Liver (tissue), 3 donors: ENCODE measurements around the gene RNF31.

Experiments used
- EGR1 ChIP-seq, 2 donors: IDR thresholded peaks; 2 replicates each; pipeline ENCODE4 v1.6.1; 2016 to 2018; ENCODE audit warnings: antibody characterized with exemption in 2 of 2, low read depth in 2 of 2
- GABPA ChIP-seq, 2 donors: IDR thresholded peaks in 1 of 2; conservative IDR thresholded peaks in 1 of 2; 2 replicates each; pipeline ENCODE4 v1.6.1; 2016; ENCODE audit warnings: antibody characterized with exemption in 2 of 2, mild to moderate bottlenecking in 1 of 2, moderate library complexity in 1 of 2
- JUND ChIP-seq, 2 donors: IDR thresholded peaks; 2 replicates each; pipeline ENCODE4 v1.6.1; 2016; ENCODE audit warnings: antibody characterized with exemption in 2 of 2
- NR2F2 ChIP-seq: IDR thresholded peaks from 2 replicates; pipeline ENCODE4 v1.6.1; 2016; ENCODE audit warnings: antibody characterized with exemption
- RAD21 ChIP-seq, 2 donors: IDR thresholded peaks; 2 replicates each; pipeline ENCODE4 v1.6.1; 2016; ENCODE audit warnings: antibody characterized with exemption in 2 of 2, mild to moderate bottlenecking in 2 of 2
- RXRA ChIP-seq, 2 donors: IDR thresholded peaks; 2 replicates each; pipeline ENCODE4 v1.6.1; 2017 to 2018; ENCODE audit warnings: antibody characterized with exemption in 2 of 2, mild to moderate bottlenecking in 1 of 2
- SP1 ChIP-seq: IDR thresholded peaks from 2 replicates; pipeline ENCODE4 v1.6.1; 2018; ENCODE audit warnings: antibody characterized with exemption, mild to moderate bottlenecking
- TAF1 ChIP-seq: conservative IDR thresholded peaks from 2 replicates; pipeline ENCODE4 v1.6.1; 2016; ENCODE audit warnings: antibody characterized with exemption, mild to moderate bottlenecking
- YY1 ChIP-seq: IDR thresholded peaks from 2 replicates; pipeline ENCODE4 v1.6.1; 2016; ENCODE audit warnings: antibody characterized with exemption, mild to moderate bottlenecking
- TF ChIP-seq, protein P1 (sequence below): fragments of 150-350 bp; IDR thresholded peaks from 2 replicates; pipeline ENCODE4 v1.5.1; 2017; ENCODE audit warnings: improper control_type of control experiment, low read depth, low read length; ENCODE audit not compliant: missing input control
- TF ChIP-seq, protein P2 (sequence below): IDR thresholded peaks from 2 replicates; pipeline ENCODE4 v1.6.1; 2016; ENCODE audit warnings: antibody characterized with exemption
- TF ChIP-seq, protein P3 (sequence below): IDR thresholded peaks from 2 replicates; pipeline ENCODE4 v1.6.1; 2016; ENCODE audit warnings: antibody characterized with exemption
- TF ChIP-seq, protein P4 (sequence below): IDR thresholded peaks from 2 replicates; pipeline ENCODE4 v1.6.1; 2016; ENCODE audit warnings: antibody characterized with exemption, mild to moderate bottlenecking
- TF ChIP-seq, protein P5 (sequence below): IDR thresholded peaks from 2 replicates; pipeline ENCODE4 v1.6.1; 2016; ENCODE audit warnings: antibody characterized with exemption
- donor health status: healthy.
- donor health status: healthy.

DNA sequence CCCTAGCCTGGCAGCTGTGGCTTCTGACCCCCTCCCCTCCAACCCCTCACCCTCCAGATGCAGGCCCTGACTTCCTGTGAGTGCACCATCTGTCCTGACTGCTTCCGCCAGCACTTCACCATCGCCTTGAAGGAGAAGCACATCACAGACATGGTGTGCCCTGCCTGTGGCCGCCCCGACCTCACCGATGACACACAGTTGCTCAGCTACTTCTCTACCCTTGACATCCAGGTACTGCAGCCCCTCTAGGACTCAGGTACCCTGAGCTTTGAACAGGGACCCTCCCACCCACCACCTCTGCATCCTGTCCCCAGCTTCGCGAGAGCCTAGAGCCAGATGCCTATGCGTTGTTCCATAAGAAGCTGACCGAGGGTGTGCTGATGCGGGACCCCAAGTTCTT is 7.8 kb downstream of the RNF31 start:
- TF ChIP-seq, protein P1, sequence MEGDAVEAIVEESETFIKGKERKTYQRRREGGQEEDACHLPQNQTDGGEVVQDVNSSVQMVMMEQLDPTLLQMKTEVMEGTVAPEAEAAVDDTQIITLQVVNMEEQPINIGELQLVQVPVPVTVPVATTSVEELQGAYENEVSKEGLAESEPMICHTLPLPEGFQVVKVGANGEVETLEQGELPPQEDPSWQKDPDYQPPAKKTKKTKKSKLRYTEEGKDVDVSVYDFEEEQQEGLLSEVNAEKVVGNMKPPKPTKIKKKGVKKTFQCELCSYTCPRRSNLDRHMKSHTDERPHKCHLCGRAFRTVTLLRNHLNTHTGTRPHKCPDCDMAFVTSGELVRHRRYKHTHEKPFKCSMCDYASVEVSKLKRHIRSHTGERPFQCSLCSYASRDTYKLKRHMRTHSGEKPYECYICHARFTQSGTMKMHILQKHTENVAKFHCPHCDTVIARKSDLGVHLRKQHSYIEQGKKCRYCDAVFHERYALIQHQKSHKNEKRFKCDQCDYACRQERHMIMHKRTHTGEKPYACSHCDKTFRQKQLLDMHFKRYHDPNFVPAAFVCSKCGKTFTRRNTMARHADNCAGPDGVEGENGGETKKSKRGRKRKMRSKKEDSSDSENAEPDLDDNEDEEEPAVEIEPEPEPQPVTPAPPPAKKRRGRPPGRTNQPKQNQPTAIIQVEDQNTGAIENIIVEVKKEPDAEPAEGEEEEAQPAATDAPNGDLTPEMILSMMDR, result no peak
- TF ChIP-seq, protein P2, sequence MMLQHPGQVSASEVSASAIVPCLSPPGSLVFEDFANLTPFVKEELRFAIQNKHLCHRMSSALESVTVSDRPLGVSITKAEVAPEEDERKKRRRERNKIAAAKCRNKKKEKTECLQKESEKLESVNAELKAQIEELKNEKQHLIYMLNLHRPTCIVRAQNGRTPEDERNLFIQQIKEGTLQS, result no peak
- TF ChIP-seq GABPA (IDR thresholded peaks at IDR 0.05 in 1 of 2, conservative IDR thresholded peaks at IDR 0.05 in 1 of 2), result no peak
- no peak for TF ChIP-seq EGR1 (IDR thresholded peaks at IDR 0.05; ENCODE audit: low read depth in 2 of 2)
- TF ChIP-seq, protein P3, sequence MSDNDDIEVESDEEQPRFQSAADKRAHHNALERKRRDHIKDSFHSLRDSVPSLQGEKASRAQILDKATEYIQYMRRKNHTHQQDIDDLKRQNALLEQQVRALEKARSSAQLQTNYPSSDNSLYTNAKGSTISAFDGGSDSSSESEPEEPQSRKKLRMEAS, result no peak
- no peak for TF ChIP-seq SP1
- TF ChIP-seq TAF1, result no peak
- TF ChIP-seq RAD21 (IDR thresholded peaks at IDR 0.05), result no peak
- no peak for TF ChIP-seq JUND (IDR thresholded peaks at IDR 0.05)
- no peak for TF ChIP-seq YY1
- TF ChIP-seq RXRA (IDR thresholded peaks at IDR 0.05), result no peak
- TF ChIP-seq, protein P4, sequence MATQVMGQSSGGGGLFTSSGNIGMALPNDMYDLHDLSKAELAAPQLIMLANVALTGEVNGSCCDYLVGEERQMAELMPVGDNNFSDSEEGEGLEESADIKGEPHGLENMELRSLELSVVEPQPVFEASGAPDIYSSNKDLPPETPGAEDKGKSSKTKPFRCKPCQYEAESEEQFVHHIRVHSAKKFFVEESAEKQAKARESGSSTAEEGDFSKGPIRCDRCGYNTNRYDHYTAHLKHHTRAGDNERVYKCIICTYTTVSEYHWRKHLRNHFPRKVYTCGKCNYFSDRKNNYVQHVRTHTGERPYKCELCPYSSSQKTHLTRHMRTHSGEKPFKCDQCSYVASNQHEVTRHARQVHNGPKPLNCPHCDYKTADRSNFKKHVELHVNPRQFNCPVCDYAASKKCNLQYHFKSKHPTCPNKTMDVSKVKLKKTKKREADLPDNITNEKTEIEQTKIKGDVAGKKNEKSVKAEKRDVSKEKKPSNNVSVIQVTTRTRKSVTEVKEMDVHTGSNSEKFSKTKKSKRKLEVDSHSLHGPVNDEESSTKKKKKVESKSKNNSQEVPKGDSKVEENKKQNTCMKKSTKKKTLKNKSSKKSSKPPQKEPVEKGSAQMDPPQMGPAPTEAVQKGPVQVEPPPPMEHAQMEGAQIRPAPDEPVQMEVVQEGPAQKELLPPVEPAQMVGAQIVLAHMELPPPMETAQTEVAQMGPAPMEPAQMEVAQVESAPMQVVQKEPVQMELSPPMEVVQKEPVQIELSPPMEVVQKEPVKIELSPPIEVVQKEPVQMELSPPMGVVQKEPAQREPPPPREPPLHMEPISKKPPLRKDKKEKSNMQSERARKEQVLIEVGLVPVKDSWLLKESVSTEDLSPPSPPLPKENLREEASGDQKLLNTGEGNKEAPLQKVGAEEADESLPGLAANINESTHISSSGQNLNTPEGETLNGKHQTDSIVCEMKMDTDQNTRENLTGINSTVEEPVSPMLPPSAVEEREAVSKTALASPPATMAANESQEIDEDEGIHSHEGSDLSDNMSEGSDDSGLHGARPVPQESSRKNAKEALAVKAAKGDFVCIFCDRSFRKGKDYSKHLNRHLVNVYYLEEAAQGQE, result no peak
- no peak for TF ChIP-seq NR2F2
- TF ChIP-seq, protein P5, sequence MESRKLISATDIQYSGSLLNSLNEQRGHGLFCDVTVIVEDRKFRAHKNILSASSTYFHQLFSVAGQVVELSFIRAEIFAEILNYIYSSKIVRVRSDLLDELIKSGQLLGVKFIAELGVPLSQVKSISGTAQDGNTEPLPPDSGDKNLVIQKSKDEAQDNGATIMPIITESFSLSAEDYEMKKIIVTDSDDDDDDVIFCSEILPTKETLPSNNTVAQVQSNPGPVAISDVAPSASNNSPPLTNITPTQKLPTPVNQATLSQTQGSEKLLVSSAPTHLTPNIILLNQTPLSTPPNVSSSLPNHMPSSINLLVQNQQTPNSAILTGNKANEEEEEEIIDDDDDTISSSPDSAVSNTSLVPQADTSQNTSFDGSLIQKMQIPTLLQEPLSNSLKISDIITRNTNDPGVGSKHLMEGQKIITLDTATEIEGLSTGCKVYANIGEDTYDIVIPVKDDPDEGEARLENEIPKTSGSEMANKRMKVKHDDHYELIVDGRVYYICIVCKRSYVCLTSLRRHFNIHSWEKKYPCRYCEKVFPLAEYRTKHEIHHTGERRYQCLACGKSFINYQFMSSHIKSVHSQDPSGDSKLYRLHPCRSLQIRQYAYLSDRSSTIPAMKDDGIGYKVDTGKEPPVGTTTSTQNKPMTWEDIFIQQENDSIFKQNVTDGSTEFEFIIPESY, result no peak
